ENCODE measurements around the gene TMEM80.

- TF ChIP-seq CTCF (IDR thresholded peaks at IDR 0.05) (no peak), EZH2 (IDR thresholded peaks at IDR 0.05) (no peak)
Measured at GRCh38 chr11:686451-687243, 9.0 kb upstream of the TMEM80 start.

All from neural progenitor cell (in vitro differentiated cells).